Smooth muscle cell (in vitro differentiated cells): ENCODE data around the gene FNDC3A. TPM values are rescaled to one million over a fixed set of nuclear protein-coding genes. Genes with fewer than 3 reads are reported as not detected.

Experiments
- DNase-seq: peaks from one replicate; lab custom pipeline; 2025; ENCODE audit not compliant: unreplicated experiment; lab: John Stamatoyannopoulos, UW
- H2AFZ ChIP-seq: fragments of 200-600 bp; sonication (generic); 2 replicates; pipeline ENCODE4 v1.6.0; 2016; ENCODE audit warnings: antibody characterized with exemption, low read depth, mild to moderate bottlenecking
- H3F3A ChIP-seq: fragments of 200-600 bp; sonication (generic); 2 replicates; pipeline ENCODE4 v1.6.0; 2017; ENCODE audit warnings: antibody characterized with exemption, low read depth
- H3K27ac ChIP-seq: fragments of 200-600 bp; sonication (generic); 2 replicates; pipeline ENCODE4 v1.5.1; 2016; ENCODE audit warnings: low read depth, mild to moderate bottlenecking
- H3K27me3 ChIP-seq: fragments of 200-600 bp; sonication (generic); 2 replicates; pipeline ENCODE4 v1.6.1; 2016; ENCODE audit warnings: low read depth, mild to moderate bottlenecking
- H3K36me3 ChIP-seq: fragments of 200-600 bp; sonication (generic); 2 replicates; pipeline ENCODE4 v1.5.1; 2016; ENCODE audit warnings: low read depth
- H3K4me1 ChIP-seq: fragments of 200-600 bp; sonication (generic); 2 replicates; pipeline ENCODE4 v1.5.1; 2016; ENCODE audit warnings: low read depth
- H3K4me2 ChIP-seq: fragments of 200-600 bp; sonication (generic); 2 replicates; pipeline ENCODE4 v1.6.0; 2016; ENCODE audit warnings: mild to moderate bottlenecking
- H3K4me3 ChIP-seq: fragments of 200-600 bp; sonication (generic); 2 replicates; pipeline ENCODE4 v1.5.1; 2016; ENCODE audit warnings: mild to moderate bottlenecking
- H3K79me2 ChIP-seq: fragments of 200-600 bp; sonication (generic); 2 replicates; pipeline ENCODE4 v1.6.0; 2016; ENCODE audit warnings: low read depth, mild to moderate bottlenecking
- H3K9ac ChIP-seq: fragments of 200-600 bp; sonication (generic); 2 replicates; pipeline ENCODE4 v1.6.0; 2016; ENCODE audit warnings: low read depth
- H3K9me3 ChIP-seq: fragments of 200-600 bp; sonication (generic); replicated peaks from 2 replicates; pipeline ENCODE4 v1.5.1; 2016; ENCODE audit warnings: low read depth
- H4K20me1 ChIP-seq: fragments of 200-600 bp; sonication (generic); 2 replicates; pipeline ENCODE4 v1.6.0; 2016; ENCODE audit warnings: low read depth
- CTCF ChIP-seq: fragments of 200-600 bp; sonication (generic); IDR thresholded peaks from 2 replicates; pipeline ENCODE4 v1.5.1; 2017; ENCODE audit warnings: borderline replicate concordance, mild to moderate bottlenecking, antibody characterized with exemption; ENCODE audit not compliant: insufficient read depth, poor library complexity, severe bottlenecking
- WGBS: methylation state at CpG from one replicate; pipeline ENCODE4 v1.1.7; 2016; ENCODE audit warnings: low lambda C conversion rate; 5-methylcytosine and 5-hydroxymethylcytosine counted together
- polyA plus RNA-seq: library from polyadenylated mRNA; unstranded; fragments of >200 nt; fragmentation: Nextera tagmentation; extraction: Ambion mirVana; gene quantifications from 2 replicates; pipeline ENCODE4 v1.2.1, GENCODE V29; 2016
- total RNA-seq: library from RNA; depleted of rRNA; stranded (reverse); fragments of >200 nt; gene quantifications from 2 replicates; pipeline ENCODE4 v1.2.3, GENCODE V29; 2014

Gene FNDC3A
- total and polyA plus RNA-seq, 2 experiments from 2014 or later, result 22.0 to 104 TPM

GRCh38 chr13:49216334-49216733 lies 240.6 kb downstream of the FNDC3A start:
- H2AFZ ChIP-seq, result no peak overlapping the region
- H3K4me3 ChIP-seq, result no peak overlapping the region
- H3K27me3 ChIP-seq, result peaks cover 56% of the 10 kb centered on the region
- no peaks in the 10 kb centered on the region for H3K4me1 ChIP-seq
- H3K79me2 ChIP-seq, result no peaks in the 10 kb centered on the region
- no peak overlapping the region for H3K27ac ChIP-seq
- no peak overlapping the region for H3K4me2 ChIP-seq
- 95% methylated on average over 6 of the region's 6 CpGs for WGBS
- H3K36me3 ChIP-seq, result no peaks in the 10 kb centered on the region
- H4K20me1 ChIP-seq, result no peaks in the 10 kb centered on the region
- no peak for TF ChIP-seq CTCF
- no peaks in the 10 kb centered on the region for H3F3A ChIP-seq
- no peak overlapping the region for H3K9ac ChIP-seq
- H3K9me3 ChIP-seq, result no peaks in the 10 kb centered on the region
- DNase-seq, result no peak

GRCh38 chr13:49217962-49218492 lies 242.3 kb downstream of the FNDC3A start:
- H3K4me1 ChIP-seq, result no peaks in the 10 kb centered on the region
- no peaks in the 10 kb centered on the region for H3K79me2 ChIP-seq
- no peak for DNase-seq
- H3K4me2 ChIP-seq, result no peak overlapping the region
- TF ChIP-seq CTCF, result no peak
- 39% methylated on average over 17 of the region's 17 CpGs for WGBS
- no peaks in the 10 kb centered on the region for H3K36me3 ChIP-seq
- no peaks in the 10 kb centered on the region for H3K9me3 ChIP-seq
- H2AFZ ChIP-seq, result no peak overlapping the region
- H3F3A ChIP-seq, result no peaks in the 10 kb centered on the region
- H3K4me3 ChIP-seq, result no peak overlapping the region
- H3K9ac ChIP-seq, result no peak overlapping the region
- no peaks in the 10 kb centered on the region for H4K20me1 ChIP-seq
- H3K27me3 ChIP-seq, result peaks cover 73% of the 10 kb centered on the region
- H3K27ac ChIP-seq, result no peak overlapping the region

GRCh38 chr13:49218493-49219051 lies 242.9 kb downstream of the FNDC3A start:
- no peaks in the 10 kb centered on the region for H3K4me1 ChIP-seq
- no peak overlapping the region for H3K4me2 ChIP-seq
- no peaks in the 10 kb centered on the region for H3K9me3 ChIP-seq
- peaks cover 79% of the 10 kb centered on the region for H3K27me3 ChIP-seq
- H3F3A ChIP-seq, result no peaks in the 10 kb centered on the region
- no peak overlapping the region for H3K4me3 ChIP-seq
- WGBS, result 19% methylated on average over 25 of the region's 25 CpGs
- no peaks in the 10 kb centered on the region for H3K79me2 ChIP-seq
- no peak for TF ChIP-seq CTCF
- H4K20me1 ChIP-seq, result no peaks in the 10 kb centered on the region
- no peak overlapping the region for H2AFZ ChIP-seq
- DNase-seq, result no peak
- H3K36me3 ChIP-seq, result no peaks in the 10 kb centered on the region
- H3K9ac ChIP-seq, result no peak overlapping the region
- no peak overlapping the region for H3K27ac ChIP-seq

GRCh38 chr13:49219647-49220035 lies 243.9 kb downstream of the FNDC3A start:
- no peak for TF ChIP-seq CTCF
- WGBS, result 20% methylated on average over 14 of the region's 17 CpGs

More at GRCh38 chr13:49219647-49220035, 243.9 kb downstream of the FNDC3A start:
- Histone ChIP-seq H2AFZ (no peak overlapping the region), H3F3A (no peaks in the 10 kb centered on the region), H3K9ac (no peak overlapping the region), H4K20me1 (no peaks in the 10 kb centered on the region), H3K27me3 (peaks cover 89% of the 10 kb centered on the region), H3K27ac (no peak overlapping the region), H3K4me3 (peak overlapping the region; percentile 35), H3K79me2 (no peaks in the 10 kb centered on the region), H3K4me1 (no peaks in the 10 kb centered on the region), H3K9me3 (no peaks in the 10 kb centered on the region), H3K36me3 (no peaks in the 10 kb centered on the region), H3K4me2 (peak overlapping the region; percentile 79)
- no peak for DNase-seq
